Esophagus squamous epithelium (tissue), 5 donors: ENCODE results near the gene TNFRSF13B. TPM values are rescaled to one million over a fixed set of nuclear protein-coding genes. Genes with fewer than 3 reads are reported as not detected.

Experiments
- DNase-seq: peaks from one replicate; lab custom pipeline; 2025; lab: John Stamatoyannopoulos, UW
- H3K27ac ChIP-seq, 4 donors: fragments of 200-600 bp; sonication (generic); one replicate each; pipeline ENCODE4 v1.5.1; 2016 to 2019; ENCODE audit warnings: mild to moderate bottlenecking in 1 of 4
- H3K27me3 ChIP-seq, 4 donors: fragments of 200-600 bp; sonication (generic); 1 replicate in 3 of 4; 2 replicates in 1 of 4; pipeline versions ENCODE4 v1.5.1 to v1.6.0; 2017 to 2021; ENCODE audit warnings: antibody characterized with exemption in 1 of 4
- H3K36me3 ChIP-seq, 3 donors: fragments of 200-600 bp; sonication (generic); one replicate each; pipeline ENCODE4 v1.5.1; 2016 to 2019
- H3K4me1 ChIP-seq, 3 donors: fragments of 200-600 bp; sonication (generic); one replicate each; pipeline ENCODE4 v1.5.1; 2017 to 2019
- H3K4me3 ChIP-seq, 4 donors: fragments of 200-600 bp; sonication (generic); 1 replicate in 3 of 4; 2 replicates in 1 of 4; pipeline ENCODE4 v1.5.1; 2016 to 2019; ENCODE audit warnings: mild to moderate bottlenecking in 2 of 4, moderate library complexity in 1 of 4
- H3K9me3 ChIP-seq, 3 donors: fragments of 200-600 bp; sonication (generic); one replicate each; pipeline ENCODE4 v1.5.1; 2016 to 2019
- CTCF ChIP-seq, 6 experiments: fragments of 450-650 bp in 4 of 6; fragments of 200-600 bp in 2 of 6; sonication (generic) in 2 of 6; IDR thresholded peaks; one replicate each; pipeline ENCODE4 v1.5.1; 2016 to 2019; ENCODE audit warnings: antibody characterized with exemption in 6 of 6, mild to moderate bottlenecking in 4 of 6, moderate library complexity in 4 of 6
- POLR2A ChIP-seq, 4 donors: fragments of 450-650 bp; IDR thresholded peaks; one replicate each; pipeline ENCODE4 v1.6.1; 2017; ENCODE audit warnings: antibody characterized with exemption in 4 of 4, mild to moderate bottlenecking in 4 of 4, moderate library complexity in 3 of 4
- WGBS, 2 donors: methylation state at CpG; one replicate each; pipeline ENCODE4 v1.1.5; 2018; 5-methylcytosine and 5-hydroxymethylcytosine counted together
- intact Hi-C: fragments of 100-400 bp; cut with DNase I; formaldehyde crosslinking; loops from one replicate; pipeline ENCODE4 v1.15.0; 2022
- total RNA-seq, 4 donors: library from RNA; depleted of rRNA; stranded (reverse); fragments of >200 nt; gene quantifications; one replicate each; pipeline ENCODE4 v1.1.0, GENCODE V29; 2016
- donor health status: DM: yes; HTN: yes; CAD: no.

The TNFRSF13B gene
- total RNA-seq, 4 donors from 2014 or later = not detected

GRCh38 chr17:16928406-16929034 lies 43.4 kb downstream of the TNFRSF13B start:
- Histone ChIP-seq H3K4me3 (no peak overlapping the region), H3K4me1 (no peaks in the 10 kb centered on the region), H3K27ac (no peak overlapping the region), H3K9me3 (no peaks in the 10 kb centered on the region), H3K36me3 (no peaks in the 10 kb centered on the region), H3K27me3 (peaks cover 0 to 6% (median 0%) of the 10 kb centered on the region in 4 donors)
- no peak for DNase-seq
- intact Hi-C loops = no loop called here
- WGBS, 2 donors = 50 to 100% methylated on average over 1 to 2 of the region's 8 CpGs
- TF ChIP-seq CTCF (IDR thresholded peaks at IDR 0.05) = no peak
- no peak for TF ChIP-seq POLR2A (IDR thresholded peaks at IDR 0.05)

- H3K27ac ChIP-seq = no peak overlapping the region
- peaks cover 0 to 6% (median 0%) of the 10 kb centered on the region in 4 donors for H3K27me3 ChIP-seq
- intact Hi-C loops = no loop called here
- no peaks in the 10 kb centered on the region for H3K4me1 ChIP-seq
- TF ChIP-seq POLR2A (IDR thresholded peaks at IDR 0.05) (no peak), CTCF (IDR thresholded peaks at IDR 0.05) (no peak)
- no peaks in the 10 kb centered on the region for H3K36me3 ChIP-seq
- WGBS, 2 donors = 73 to 100% methylated on average over 3 to 4 of the region's 18 CpGs
- no peak overlapping the region for H3K4me3 ChIP-seq
- H3K9me3 ChIP-seq = no peaks in the 10 kb centered on the region
- no peak for DNase-seq
Observed at GRCh38 chr17:16927641-16928321, 44.1 kb downstream of the TNFRSF13B start.

GRCh38 chr17:16926571-16927451 lies 45.1 kb downstream of the TNFRSF13B start:
- no peak for DNase-seq
- no peak for TF ChIP-seq CTCF (IDR thresholded peaks at IDR 0.05)
- no peak for TF ChIP-seq POLR2A (IDR thresholded peaks at IDR 0.05)
- intact Hi-C loops = no loop called here
- Histone ChIP-seq H3K9me3 (no peaks in the 10 kb centered on the region), H3K4me3 (no peak overlapping the region), H3K27me3 (no peaks in the 10 kb centered on the region), H3K27ac (no peak overlapping the region), H3K4me1 (no peaks in the 10 kb centered on the region), H3K36me3 (no peaks in the 10 kb centered on the region)
- 75 to 94% methylated on average over 4 to 7 of the region's 18 CpGs for WGBS, 2 donors

- no CpG with 5 or more reads among the region's 7 CpGs for WGBS, 2 donors
- H3K27me3 ChIP-seq = no peaks in the 10 kb centered on the region
- no peak overlapping the region for H3K4me3 ChIP-seq
- TF ChIP-seq POLR2A (IDR thresholded peaks at IDR 0.05) = no peak
- H3K36me3 ChIP-seq = no peaks in the 10 kb centered on the region
- no peak for DNase-seq
- no peaks in the 10 kb centered on the region for H3K4me1 ChIP-seq
- no peaks in the 10 kb centered on the region for H3K9me3 ChIP-seq
- intact Hi-C loops = no loop called here
- H3K27ac ChIP-seq = no peak overlapping the region
Observed at GRCh38 chr17:16926061-16926511, 45.8 kb downstream of the TNFRSF13B start.

GRCh38 chr17:16925461-16926060 lies 46.4 kb downstream of the TNFRSF13B start:
- H3K36me3 ChIP-seq = no peaks in the 10 kb centered on the region
- intact Hi-C loops = no loop called here
- WGBS, 2 donors = 91 to 94% methylated on average over 3 to 5 of the region's 15 CpGs
- no peak for DNase-seq
- H3K27me3 ChIP-seq = no peaks in the 10 kb centered on the region
- no peak overlapping the region for H3K4me3 ChIP-seq
- H3K9me3 ChIP-seq = no peaks in the 10 kb centered on the region
- TF ChIP-seq POLR2A (IDR thresholded peaks at IDR 0.05) (no peak), CTCF (IDR thresholded peaks at IDR 0.05) (no peak)
- no peak overlapping the region for H3K27ac ChIP-seq
- H3K4me1 ChIP-seq = no peaks in the 10 kb centered on the region
